ENCODE results near the gene ZMIZ1.

- TF ChIP-seq CTCF (IDR thresholded peaks at IDR 0.05) (no peak), POLR2A (IDR thresholded peaks at IDR 0.05) (no peak)
Measured at GRCh38 chr10:79301754-79302530, 233.2 kb downstream of the ZMIZ1 start.
